NOMO-1 treated with dmso at 0.1 percent for 144 hours (cell line): ENCODE measurements around the gene GPC3.

Source experiments
- DNase-seq: peaks from one replicate; lab custom pipeline; 2025; ENCODE audit not compliant: unreplicated experiment; lab: John Stamatoyannopoulos, UW

GPC3 gene

DNA sequence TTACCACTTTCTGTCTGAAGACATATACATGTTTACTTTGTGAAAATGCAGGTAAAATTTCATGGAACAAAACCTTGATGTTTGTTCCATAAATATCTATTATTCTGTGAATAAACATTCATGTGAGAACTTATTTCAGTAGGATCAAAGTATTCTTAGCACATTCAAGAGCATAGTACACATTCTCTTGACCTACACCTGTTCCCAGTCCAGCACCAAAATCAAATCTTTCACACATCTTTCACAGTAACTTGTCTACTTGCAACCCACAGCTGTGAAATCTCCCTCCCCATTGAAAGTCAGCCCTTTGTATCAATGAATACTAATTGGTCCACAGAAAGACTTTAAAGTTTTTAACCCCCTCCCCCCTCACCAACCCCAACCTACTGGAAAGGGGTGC is 283.2 kb downstream of the GPC3 start:
- no peak for DNase-seq

DNA sequence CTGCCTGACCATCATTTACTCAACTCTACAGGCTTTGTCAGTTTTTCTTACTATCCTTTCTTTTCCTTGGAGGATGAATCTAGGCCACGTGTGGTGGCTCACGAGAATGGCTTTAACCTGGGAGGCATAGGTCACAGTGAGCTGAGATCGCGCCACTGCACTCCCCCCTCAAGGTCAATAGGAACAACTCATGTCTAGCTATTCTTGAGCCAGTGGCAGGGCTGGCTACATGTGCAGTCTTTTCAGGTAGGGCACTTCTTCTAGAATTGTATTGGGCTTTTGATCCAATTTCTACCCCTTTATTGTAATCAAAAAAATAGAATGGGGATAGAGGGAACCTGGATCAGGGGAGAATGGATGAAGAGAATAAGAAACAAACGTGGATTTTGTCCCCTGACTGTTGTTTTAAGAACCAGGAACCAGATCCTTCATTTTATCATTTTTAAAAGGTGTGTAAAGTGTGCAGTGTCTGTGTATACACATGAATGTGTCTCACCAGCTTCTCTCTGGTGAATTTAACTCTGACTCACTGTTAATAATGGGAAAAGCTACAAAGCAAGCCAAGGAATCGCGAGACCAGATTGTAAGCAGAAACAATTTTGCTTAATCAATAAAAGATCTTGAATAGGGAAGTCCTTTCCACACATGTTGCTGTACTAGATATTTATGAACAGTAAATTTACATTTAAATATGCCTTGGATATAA is 286.2 kb downstream of the GPC3 start:
- no peak for DNase-seq

DNA sequence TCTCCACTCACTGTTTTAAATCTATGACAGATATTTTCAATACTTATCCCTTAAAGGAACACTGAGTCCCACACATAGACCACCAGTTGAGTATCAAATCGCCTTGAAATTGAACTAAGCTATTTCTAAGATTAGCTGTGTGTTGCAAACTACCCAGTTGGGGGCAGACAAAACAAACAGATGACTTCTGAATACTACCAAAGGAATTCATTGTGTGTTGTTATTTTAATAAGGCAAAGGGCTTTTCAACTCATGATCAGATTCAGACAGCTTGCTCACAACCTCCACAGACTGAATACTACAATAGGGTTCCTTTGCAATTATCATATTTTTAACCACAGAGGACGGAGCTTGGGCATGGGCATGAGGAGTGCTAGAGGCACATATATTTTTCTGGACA is 287.1 kb downstream of the GPC3 start:
- no peak for DNase-seq

DNA sequence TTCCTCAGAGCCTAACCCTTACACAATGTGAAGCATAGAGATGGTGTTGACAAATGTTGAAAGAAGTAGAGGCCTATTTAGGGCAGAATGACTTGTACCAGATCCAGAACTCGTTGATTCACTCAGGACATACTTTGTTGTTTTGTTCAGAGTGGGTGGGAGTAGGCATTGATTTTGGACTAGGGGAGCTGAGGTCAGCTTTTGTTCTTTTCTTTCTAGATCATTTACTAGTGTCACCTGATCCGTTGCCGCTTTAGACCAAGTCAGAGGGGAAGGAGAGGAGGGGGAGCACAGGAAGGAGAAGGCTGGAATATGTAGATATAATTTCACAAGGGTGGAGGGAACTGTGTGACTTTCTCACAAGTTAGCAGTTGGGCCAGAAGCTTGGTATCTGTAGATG is 287.7 kb downstream of the GPC3 start:
- DNase-seq, result no peak

DNA sequence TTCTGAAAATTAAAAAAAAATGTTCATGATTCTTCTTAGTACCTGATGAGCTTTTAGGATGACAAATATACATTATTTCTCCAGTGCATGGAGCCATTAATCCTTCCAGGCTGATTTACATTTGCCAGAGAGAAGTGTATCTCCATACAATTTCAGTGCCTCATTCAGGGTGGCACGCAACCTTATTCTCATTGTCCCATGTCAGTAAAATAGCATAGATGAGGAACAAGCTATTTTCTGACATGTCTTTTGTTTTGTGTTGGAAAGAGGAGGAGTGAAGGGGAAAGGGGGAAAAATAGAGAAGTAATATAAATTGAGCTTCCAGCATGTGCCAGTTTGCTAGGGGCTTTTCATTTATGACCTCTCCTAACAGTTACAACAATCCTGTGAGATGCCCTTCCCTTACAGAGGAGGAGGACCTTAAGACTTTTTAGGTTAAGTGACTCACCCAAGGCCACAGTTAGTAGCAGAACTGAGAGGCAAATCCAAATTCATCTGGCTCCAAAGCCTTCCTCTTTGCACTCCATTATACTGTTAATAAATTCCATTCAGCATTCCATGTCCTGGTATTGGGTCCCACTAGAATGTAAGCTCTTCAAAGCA is 295.3 kb downstream of the GPC3 start:
- DNase-seq, result no peak

DNA sequence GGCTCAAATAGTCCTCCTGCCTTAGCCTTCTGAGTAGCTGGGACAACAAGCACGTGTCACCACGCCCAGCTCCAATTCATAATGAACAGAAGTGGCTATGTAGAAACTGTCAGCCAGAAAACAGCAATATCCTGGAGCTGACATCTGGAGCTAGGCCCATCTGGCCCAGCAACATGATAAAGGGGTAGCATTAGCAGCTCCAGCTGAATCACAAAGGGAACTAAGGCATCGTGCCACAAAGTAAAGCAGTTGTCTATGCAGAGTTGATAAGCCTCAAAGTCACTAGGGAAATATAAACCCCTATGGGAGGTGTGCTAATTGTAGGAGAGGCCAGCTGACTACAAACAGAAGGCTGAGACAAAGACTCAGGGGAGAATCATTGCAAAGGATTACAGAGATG is 299.6 kb downstream of the GPC3 start:
- DNase-seq, result no peak

DNA sequence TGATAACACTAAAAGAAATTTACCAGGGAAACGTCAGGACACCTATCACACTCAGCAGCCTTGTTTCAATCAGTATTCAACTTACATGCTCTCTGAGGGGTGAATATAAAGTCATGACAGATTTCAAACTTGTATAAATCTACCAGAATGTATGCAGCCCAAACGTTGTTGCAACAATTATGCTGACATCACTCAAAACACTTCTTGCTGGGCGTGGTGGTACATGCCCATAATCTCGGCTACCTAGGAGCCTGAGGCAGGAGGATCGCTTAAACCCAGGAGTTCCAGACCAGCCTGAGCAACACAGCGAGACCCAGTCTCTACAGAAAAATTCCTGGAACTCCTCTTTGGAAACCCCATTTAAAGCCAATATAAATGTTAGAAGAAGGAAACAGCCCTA is 303.5 kb downstream of the GPC3 start:
- no peak for DNase-seq

DNA sequence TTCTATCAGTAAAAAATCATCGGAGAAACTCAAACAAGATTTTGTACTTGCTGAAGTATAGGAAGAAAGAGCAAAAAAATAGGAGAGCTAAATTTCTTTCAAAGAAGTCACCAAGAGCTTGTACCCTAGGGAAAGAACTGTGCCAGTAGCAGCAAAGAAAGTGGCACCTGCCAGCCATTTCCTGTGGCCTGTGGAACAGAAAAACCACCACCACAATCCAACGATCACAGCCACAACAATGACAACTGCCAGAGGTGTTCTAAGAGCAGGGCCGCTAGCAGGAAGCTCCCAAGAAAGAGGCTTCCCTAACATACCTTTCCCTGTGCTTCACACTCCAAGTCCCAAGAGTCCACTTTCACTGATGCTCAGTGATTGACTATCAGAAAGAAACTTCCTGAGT is 304.0 kb downstream of the GPC3 start:
- DNase-seq, result no peak

DNA sequence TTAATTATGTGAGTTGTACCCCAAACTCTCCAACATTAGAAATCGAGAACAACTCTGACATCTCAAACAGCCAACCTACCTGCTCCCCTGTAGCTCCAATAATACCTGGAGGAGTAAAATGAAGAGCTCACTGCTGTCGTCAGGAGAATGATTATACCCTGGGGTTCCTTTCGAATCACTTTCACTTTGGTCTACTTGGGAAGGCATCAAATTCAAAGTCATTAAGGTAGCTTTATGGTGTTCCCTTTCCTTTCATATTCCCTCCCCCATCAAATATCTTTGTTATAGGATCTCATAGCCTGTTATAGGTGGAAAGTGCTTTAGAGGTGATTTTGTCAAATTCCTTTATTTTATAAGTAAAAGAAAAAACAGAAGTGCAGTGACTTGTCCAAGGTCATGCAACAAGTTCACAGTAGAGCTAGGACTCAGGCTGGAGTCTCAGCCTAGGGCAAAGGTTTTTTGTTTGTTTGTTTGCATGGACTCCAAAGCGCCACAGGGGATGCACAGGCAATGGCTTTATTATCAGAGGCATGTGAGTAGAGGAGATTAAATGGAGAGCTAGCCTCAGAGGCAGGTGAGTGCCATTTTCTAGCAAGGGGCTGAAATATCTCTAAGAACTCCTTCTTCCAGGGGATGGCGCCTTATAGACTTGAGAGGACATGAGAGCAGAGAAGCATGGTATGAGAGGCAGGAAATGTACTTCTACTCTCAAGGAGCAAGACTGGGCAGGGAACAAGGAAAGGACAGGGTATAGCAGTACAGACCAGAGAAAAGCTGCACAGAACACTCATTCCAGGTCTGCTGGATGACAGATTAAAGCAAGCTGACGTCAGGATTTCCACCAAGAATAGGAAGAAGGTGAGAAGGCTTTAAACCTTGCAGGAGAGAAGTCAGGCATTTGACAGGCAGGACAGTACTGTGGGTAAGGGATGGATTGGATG is 308.0 kb downstream of the GPC3 start:
- DNase-seq, result no peak

DNA sequence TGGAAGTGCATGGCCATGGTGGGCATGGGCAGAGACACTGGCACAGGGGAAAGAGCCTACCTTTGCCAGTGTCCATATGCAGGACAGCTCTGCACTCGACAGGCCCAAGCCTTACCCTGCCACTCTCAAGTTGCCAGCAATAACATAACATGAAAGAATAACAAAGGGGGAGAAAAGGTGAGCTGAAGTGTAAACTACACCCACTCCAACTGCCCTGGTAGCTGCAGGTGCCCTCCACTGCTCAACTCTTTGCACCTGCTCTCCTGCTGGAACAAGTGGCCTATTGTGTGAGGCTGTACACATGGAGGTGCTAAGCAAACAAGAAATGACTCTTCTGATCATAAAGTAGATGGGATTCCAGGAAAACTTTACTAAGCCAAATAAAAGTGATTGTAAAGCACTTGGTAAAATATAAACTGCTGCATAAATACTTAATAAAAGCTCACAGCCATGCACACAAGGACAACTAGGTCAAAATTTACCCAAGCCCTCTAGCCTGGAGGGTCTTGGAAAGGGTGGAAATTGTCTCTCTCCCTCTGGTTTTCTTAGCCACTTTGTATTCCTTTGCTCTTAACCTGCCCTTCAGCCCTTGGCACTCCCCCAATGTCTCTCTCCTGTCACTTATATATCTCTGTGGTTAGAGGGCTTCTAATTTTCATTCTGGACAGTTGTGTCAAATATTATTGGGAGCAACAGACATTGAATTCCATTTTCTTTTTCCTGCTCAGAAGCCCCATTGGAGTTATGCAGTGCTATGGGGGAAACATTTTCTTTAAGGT is 308.9 kb downstream of the GPC3 start:
- no peak for DNase-seq

DNA sequence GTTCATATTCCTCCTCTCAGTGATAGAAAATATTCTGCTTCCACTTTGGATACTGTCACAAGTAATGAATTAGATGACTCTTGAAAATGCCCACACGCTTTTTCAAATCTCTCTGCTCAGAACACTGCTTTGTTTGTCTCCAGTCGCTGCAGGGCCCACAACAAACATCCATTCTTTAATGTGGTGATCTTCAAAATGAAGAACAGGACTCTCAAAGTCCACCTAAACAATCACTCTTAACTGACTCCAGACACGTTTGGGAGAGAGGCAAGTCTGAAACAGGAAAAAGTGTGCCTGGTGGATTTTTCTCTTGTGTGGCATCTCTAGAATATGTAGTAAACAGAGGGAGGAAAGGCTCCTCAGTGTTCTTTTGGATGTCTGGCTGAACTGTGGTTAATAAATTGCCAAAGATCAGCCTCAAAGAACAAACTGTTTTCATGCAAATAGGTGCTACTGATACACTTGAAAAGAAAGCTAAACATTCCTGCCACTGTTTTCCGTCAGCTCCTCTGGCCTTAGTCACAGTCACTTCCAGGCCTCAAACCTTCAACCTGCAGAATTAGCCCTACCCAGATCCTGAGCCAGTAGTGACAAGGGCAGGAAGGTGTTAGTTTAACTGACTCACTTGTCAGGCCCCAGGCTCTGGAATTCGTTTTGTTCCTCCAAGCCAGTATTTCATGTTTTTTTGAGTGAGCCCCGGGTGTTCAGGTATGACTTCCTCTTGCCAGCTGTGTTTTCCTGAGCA is 310.5 kb downstream of the GPC3 start:
- DNase-seq, result no peak

DNA sequence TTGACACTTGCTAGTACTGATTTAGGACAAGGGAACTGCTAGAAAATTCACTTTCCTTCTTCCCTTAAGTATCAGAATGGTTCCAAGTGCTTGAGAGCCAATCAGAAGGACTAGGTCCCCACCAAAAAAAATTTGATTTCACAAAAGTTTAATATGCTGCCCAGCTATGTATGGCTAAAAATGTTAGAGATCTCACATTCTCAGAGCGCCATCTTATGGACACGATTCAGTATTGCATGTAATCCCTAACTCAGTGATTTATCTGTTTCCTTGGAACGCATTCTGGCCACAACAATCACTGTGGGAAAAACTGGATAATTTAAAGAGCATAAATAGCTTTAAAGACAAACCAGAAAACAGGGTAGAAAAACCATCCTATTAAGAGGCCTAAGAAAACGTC is 315.0 kb downstream of the GPC3 start:
- DNase-seq, result no peak

DNA sequence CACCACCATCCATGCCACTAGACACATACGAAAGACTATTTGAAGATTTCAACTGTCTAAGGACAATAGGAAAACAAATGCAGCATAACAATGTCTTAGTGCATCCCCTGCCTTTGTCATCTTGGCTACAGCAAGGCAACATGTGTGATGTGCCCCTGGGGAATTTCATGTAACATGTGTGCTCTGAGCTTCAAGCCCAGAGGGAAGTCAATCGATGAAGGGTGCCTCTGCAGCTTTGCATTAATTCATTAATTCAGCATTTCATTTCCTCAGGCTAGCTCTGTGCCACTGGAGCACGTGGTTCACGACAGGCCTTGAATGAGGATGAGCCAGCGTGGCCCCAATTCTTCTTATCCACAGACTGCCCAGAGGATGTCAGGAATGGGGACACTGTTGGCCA is 316.2 kb downstream of the GPC3 start:
- DNase-seq, result no peak

DNA sequence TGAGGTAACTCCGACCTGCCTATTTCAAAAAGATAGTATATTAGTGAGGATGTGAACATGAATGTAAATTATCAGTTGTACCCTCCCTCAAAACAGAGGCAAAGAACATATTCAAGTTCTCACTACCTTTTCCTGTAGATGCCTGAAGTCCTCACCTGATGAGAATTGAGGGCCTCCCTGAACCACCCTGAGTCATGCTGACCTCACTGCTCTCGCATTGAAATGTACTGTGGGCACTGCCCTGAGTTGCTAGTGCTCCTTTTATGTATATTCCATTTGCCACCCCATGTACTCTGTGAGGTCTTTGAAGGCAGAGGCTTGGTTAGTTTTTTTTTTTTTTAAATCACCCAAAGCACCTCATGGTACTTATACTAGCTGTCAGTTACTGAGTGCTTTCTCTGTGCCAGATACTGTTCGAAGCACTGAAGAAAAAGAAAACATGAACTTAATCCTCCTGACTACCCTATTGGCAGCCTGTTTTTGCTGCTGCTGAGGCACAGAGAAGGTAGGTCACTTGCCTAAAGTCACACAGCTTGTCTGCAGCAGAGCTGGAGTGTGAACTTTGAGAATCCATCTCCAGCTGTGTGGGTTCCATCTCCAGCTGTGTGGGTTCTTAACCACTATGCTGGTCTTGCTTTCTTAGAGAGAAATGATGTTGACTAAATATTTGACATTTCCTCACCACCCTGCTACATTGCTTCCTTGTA is 317.0 kb downstream of the GPC3 start:
- no peak for DNase-seq

DNA sequence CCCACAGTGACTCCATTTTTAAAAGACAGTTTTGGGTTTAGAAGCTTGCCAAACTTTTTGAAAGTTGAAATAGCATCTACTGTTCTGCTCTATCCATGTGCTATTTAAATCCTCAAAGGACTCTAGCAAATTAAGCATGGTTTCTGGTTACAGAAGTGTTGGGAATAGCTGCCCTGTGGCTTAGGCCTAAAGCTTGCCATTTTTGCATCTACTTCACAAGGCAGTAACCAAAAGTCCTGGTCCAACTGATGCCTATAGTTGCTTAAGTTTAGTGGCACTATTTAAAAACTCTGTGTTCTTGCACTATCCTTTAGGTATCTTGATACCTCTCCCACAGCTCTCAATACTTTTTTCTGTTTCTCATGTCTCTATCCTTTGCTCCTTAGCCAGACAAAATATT is 319.1 kb downstream of the GPC3 start:
- DNase-seq, result no peak

DNA sequence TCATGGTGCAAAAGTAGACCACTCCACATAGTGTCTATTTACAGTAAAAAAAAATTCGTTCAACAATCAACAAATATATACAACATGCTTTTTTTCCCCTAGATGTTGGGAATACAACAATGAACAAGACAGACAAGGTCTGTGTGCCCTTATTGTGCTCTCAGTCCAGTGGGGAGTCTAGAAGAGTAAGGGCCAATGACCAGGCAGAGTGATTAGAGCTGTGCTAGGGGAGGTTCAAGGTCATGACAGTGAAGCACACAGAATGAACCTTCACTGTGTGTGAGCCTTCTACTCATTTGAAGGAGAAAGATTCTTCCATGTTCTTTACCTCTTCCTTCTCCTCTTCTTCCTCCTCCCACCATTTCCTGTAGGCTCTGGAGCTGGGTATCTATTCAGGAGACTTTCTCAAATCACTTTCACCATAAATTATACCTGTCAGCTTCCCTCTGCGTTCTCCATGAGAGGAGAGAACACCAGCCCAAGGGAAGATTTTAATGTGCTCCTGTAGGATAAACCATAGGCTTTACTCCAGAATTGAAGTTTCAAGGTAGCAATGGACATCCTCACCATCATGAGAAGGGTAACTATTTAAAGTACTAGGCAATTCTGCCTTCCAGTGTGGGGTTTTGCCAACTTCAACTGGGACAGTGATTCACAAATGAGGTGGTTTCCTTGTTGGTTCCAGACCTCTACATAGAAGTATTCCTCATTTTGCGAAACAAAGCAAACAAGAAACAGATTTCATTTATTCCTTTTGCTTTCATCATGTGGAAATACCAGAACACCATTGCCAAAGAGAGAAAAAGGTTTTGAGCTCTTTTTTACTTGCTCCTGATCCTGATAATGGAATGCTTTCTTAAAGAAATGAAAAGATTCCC is 323.2 kb downstream of the GPC3 start:
- no peak for DNase-seq

DNA sequence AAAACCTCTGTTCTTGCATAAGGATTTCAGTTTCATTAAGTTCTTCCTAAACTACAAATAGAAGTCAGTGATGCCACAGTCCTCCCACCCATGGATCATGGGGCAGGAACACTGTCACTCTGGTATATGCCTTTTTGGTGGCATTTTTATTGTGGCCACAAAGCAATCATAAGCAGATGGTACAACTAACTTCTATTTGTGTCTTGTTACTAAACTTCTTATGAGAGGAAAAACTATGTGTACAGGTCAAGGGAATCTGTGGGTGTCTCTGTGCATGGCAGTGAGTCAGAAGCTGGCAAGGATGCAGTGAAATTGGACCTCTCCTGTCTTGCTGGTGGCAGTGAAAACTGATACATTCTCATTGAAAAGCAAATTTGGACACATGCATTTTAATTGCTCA is 325.1 kb downstream of the GPC3 start:
- DNase-seq, result no peak

DNA sequence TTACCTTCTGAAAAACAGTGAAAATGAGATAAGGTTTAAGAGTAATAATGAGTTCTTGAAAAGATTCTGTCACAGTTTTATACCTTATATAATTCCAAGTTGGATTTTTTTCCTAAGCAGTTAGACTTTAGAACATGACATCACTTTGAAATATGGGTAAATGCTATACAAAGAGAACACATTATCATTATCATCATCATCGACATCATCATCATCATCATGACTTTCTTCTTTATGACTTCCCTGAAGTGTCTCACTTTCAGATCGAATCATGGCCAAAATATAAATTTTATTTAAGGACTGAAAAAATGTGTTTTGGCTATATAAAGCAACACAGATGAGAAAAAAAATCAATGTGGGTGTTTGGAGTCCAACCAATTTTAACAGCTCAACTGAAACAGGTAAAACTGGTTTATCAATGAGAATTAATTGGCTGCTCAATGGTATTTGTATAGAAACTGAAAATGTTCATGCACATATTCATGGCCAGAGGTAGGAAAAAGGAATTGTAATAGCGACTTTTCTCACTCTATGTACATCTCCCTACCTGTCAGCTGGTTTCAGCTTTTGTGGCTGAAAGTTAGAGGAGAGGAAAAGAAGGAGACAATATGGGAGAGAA is 327.0 kb downstream of the GPC3 start:
- no peak for DNase-seq
